Measurements from ENCODE around the gene MCOLN3. TPM values are rescaled to one million over a fixed set of nuclear protein-coding genes. Genes with fewer than 3 reads are reported as not detected.

Gene MCOLN3
- total and polyA plus RNA-seq, 9 of the 15 experiments (the other 6 are each of a cell fraction or from before 2014, with no cell fraction given): 0.04 to 0.05 TPM; not detected in 7

GRCh38 chr1:85033221-85033620 is 15.1 kb downstream of the MCOLN3 start:
- in situ Hi-C loops (cut with MboI): no loop called here
- TF ChIP-seq SRSF3 (IDR thresholded peaks at IDR 0.05; ENCODE audit: insufficient read depth, low read length) (no peak), CBX8 (IDR thresholded peaks at IDR 0.05; ENCODE audit: borderline replicate concordance, extremely low read depth, low read depth, low read length, poor library complexity, severe bottlenecking) (no peak), U2AF2 (optimal IDR thresholded peaks at IDR 0.05; ENCODE audit: low read depth, low read length) (no peak), DIDO1 (tag; IDR thresholded peaks at IDR 0.05; ENCODE audit: low read depth) (no peak), NCOA1 (IDR thresholded peaks at IDR 0.05; ENCODE audit: low read depth) (no peak), SMARCA5 (IDR thresholded peaks at IDR 0.05) (no peak), NCOA6 (IDR thresholded peaks at IDR 0.05) (no peak), RHOXF2B (CRISPR knock-in tag; conservative IDR thresholded peaks at IDR 0.05) (no peak), NEUROD1 (IDR thresholded peaks at IDR 0.05; ENCODE audit: borderline replicate concordance, low read depth, low read length, partially characterized antibody) (no peak), ZSCAN32 (CRISPR knock-in tag; IDR thresholded peaks at IDR 0.05) (no peak), ARHGAP35 (IDR thresholded peaks at IDR 0.05; ENCODE audit: partially characterized antibody) (no peak), BMI1 (IDR thresholded peaks at IDR 0.05; ENCODE audit: low read length) (no peak), ZBTB43 (CRISPR knock-in tag; IDR thresholded peaks at IDR 0.05) (no peak)
- Histone ChIP-seq H3K9me3 (replicated peaks; ENCODE audit: control insufficient read depth, insufficient read depth, low read depth, low read length) (no peaks in the 10 kb centered on the region), H3K79me2 (ENCODE audit: control insufficient read depth, insufficient read depth, low read length) (no peaks in the 10 kb centered on the region), H3K9me1 (ENCODE audit: control insufficient read depth, insufficient read depth, low read length) (no peaks in the 10 kb centered on the region), H3K9ac (ENCODE audit: insufficient read depth in 1 of 2, low read depth in 2 of 2, low read length in 2 of 2) (no peak overlapping the region), H3K4me1 (replicated peaks in 1 of 2; ENCODE audit: control insufficient read depth in 2 of 2, insufficient read depth in 2 of 2, low read length in 2 of 2) (no peaks in the 10 kb centered on the region), H3K27me3 (ENCODE audit: control insufficient read depth in 2 of 2, insufficient read depth in 2 of 2, low read length in 2 of 2) (no peaks in the 10 kb centered on the region), H3K4me3 (no peak overlapping the region), H3K4me2 (ENCODE audit: insufficient read depth, low read length) (no peak overlapping the region), H2AFZ (ENCODE audit: low read depth, low read length) (no peak overlapping the region), H4K20me1 (replicated peaks; ENCODE audit: control insufficient read depth, insufficient read depth, low read length) (no peaks in the 10 kb centered on the region; the same call in 1 of the 2 replicates), H3K27ac (ENCODE audit: extremely low read depth, low read depth, low read length) (no peak overlapping the region), H3K36me3 (ENCODE audit: control insufficient read depth, insufficient read depth, low read length) (no peaks in the 10 kb centered on the region)
- ATAC-seq: no peak
- FAIRE-seq: no peak
- CTCF ChIA-PET (ENCODE audit: low intra/inter-chr PET ratio): no interaction called here
- no TSS peak for BruUV-seq (replicated peaks)
- 0% methylated on average over 2 of the region's 2 CpGs for WGBS (ENCODE audit: insufficient coverage, low coverage, missing lambda C conversion rate)
- DNase-seq (ENCODE audit: extremely low read depth in 1 of 4, low spot score in 3 of 4): no peak
- intact Hi-C loops (cut with micrococcal nuclease): no loop called here
- POLR2A ChIA-PET: no interaction called here
